Peyer's patch (tissue), 4 donors: ENCODE results near the gene TBL1X.

Experiments
- POLR2A ChIP-seq, 2 donors: fragments of 450-650 bp; IDR thresholded peaks; one replicate each; pipeline ENCODE4 v1.5.1; 2017; ENCODE audit warnings: antibody characterized with exemption in 2 of 2, mild to moderate bottlenecking in 2 of 2, moderate library complexity in 2 of 2
- TF ChIP-seq, protein P1 (sequence below), 6 experiments: fragments of 450-650 bp in 4 of 6; fragments of 200-600 bp in 2 of 6; sonication (generic) in 1 of 6; IDR thresholded peaks; one replicate each; pipeline ENCODE4 v1.5.1; 2017 to 2019; ENCODE audit warnings: antibody characterized with exemption in 6 of 6, mild to moderate bottlenecking in 3 of 6, moderate library complexity in 1 of 6

DNA sequence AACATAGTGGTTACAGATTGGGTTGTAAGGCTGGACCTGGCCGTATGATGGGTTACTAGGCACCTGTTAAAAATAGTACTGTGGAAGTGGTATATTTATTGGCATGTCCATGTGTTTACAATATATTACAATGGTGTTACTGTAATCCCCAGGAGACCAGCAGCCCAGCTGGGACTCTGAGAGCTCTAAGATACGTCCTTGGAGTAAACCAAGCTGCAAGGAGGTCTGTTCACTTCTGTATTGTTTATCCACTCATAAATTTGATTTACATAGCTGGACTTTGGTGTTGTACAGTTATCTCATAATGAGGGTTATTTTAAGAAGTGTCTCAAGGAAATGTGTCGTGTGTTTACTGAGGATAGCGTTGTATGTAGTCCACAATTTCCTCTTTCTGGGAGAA is 93.8 kb downstream of the TBL1X start:
- TF ChIP-seq, protein P1, sequence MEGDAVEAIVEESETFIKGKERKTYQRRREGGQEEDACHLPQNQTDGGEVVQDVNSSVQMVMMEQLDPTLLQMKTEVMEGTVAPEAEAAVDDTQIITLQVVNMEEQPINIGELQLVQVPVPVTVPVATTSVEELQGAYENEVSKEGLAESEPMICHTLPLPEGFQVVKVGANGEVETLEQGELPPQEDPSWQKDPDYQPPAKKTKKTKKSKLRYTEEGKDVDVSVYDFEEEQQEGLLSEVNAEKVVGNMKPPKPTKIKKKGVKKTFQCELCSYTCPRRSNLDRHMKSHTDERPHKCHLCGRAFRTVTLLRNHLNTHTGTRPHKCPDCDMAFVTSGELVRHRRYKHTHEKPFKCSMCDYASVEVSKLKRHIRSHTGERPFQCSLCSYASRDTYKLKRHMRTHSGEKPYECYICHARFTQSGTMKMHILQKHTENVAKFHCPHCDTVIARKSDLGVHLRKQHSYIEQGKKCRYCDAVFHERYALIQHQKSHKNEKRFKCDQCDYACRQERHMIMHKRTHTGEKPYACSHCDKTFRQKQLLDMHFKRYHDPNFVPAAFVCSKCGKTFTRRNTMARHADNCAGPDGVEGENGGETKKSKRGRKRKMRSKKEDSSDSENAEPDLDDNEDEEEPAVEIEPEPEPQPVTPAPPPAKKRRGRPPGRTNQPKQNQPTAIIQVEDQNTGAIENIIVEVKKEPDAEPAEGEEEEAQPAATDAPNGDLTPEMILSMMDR (IDR thresholded peaks at IDR 0.05): no peak
- TF ChIP-seq POLR2A (IDR thresholded peaks at IDR 0.05): no peak
